ENCODE results near the gene CDKAL1.

- TF ChIP-seq CTCF (IDR thresholded peaks at IDR 0.05) (no peak), POLR2A (IDR thresholded peaks at IDR 0.05) (no peak)
Measured at GRCh38 chr6:20810727-20811108, 276.5 kb downstream of the CDKAL1 start.
